Measurements from ENCODE around the gene CERS5. TPM values are rescaled to one million over a fixed set of nuclear protein-coding genes. Genes with fewer than 3 reads are reported as not detected.

The CERS5 gene
- total and polyA plus RNA-seq, 9 donors: 33.5 to 52.6 (median 42.0) TPM

DNA sequence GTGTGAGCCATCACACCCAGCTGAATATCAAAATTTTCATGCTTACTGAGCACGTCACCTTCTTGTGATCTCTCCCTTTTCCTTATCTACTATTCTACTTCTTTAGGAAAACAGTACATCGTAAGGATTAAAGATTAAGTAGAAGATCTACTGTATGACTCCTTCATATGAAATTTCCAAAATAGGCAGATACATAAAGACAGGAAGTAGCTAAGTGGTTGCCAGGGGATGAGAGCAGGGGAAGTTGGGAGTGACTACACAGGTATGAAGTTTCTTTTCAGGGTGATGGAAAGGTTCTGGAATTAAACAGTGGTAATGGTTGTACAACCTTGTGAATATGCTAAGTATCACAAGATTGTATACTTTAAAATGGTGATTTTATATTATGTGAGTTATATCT, 36.5 kb upstream of the CERS5 start:
- H3K36me3 ChIP-seq (ENCODE audit: control insufficient read depth, insufficient read depth, low read length): peaks cover 40% of the 10 kb centered on the region
- peaks cover 8% of the 10 kb centered on the region for H3K4me1 ChIP-seq (ENCODE audit: control insufficient read depth, insufficient read depth, low read length)
- WGBS (ENCODE audit: insufficient coverage): no CpG with 5 or more reads among the region's 2 CpGs
- no peak overlapping the region for H3K4me3 ChIP-seq (ENCODE audit: low read length)
- no peaks in the 10 kb centered on the region for H3K9me3 ChIP-seq (replicated peaks; ENCODE audit: control insufficient read depth, low read depth, low read length)
- no peak for DNase-seq
- H3K27ac ChIP-seq (ENCODE audit: low read length): no peak overlapping the region
- no peaks in the 10 kb centered on the region for H3K27me3 ChIP-seq (ENCODE audit: control insufficient read depth, insufficient read depth, low read length)

DNA sequence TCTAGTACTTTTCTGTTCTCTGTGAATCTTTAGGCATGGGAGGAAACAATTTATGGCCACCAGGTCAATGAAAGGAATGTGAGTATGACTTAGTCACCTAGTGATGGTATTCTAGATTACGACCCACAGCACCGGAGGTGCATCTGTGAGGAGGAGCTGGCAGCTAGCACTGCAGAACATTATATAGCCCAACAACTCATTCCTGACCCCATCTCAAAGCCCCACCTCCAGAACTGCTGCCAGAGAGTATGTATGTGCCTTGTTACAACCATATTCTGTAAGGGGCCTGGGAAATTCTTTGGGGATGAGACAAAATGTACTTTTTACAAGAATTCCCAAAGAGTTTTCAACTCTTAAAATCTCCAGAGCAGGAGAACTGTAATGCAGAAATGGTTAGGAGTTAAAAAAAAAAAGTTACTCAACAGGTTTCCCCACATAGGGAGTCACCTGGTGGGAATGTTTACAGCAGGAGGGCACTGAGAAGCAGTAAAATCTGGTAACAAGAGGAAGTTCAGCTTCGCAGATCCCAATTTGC, 34.9 kb upstream of the CERS5 start:
- no peak for DNase-seq
- Histone ChIP-seq H3K4me3 (ENCODE audit: low read length) (no peak overlapping the region), H3K27ac (ENCODE audit: low read length) (no peak overlapping the region), H3K4me1 (ENCODE audit: control insufficient read depth, insufficient read depth, low read length) (peaks cover 10% of the 10 kb centered on the region), H3K27me3 (ENCODE audit: control insufficient read depth, insufficient read depth, low read length) (no peaks in the 10 kb centered on the region), H3K9me3 (replicated peaks; ENCODE audit: control insufficient read depth, low read depth, low read length) (no peaks in the 10 kb centered on the region), H3K36me3 (ENCODE audit: control insufficient read depth, insufficient read depth, low read length) (peaks cover 39% of the 10 kb centered on the region)
- no CpG with 5 or more reads among the region's 3 CpGs for WGBS (ENCODE audit: insufficient coverage)

DNA sequence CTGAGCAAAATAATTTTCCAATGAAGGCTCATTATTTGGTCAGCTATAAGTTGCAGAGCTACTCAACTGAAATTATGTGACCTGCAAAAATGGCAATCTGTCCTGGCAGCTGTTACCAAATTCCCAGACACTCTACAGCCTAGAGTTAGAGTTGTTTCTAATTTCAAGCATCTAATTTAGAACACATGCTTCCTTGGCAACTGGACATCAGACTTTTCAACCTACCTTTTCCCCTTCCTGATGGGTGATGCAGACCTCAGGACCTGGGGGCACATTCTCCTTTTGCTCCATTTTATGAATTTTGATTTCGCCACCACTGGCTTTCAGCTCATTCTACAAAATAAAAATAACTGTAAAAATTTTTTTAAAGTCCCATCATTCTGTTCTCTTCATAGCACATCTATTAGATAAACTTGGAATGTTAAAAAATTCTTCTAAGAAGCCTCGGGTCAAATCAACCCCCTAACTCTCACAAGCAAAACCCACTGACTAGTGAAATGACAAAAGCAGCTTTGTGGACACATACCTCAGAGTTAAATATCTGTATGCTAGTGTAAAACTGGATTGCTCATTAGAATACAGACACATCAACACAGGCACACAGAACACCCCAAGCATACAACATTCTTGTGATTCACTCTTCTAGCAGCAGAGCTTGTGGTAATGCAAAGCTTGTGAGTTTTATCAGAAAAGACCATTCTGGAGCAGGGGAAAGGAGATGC, 33.5 kb upstream of the CERS5 start:
- no CpG with 5 or more reads among the region's 2 CpGs for WGBS (ENCODE audit: insufficient coverage)
- Histone ChIP-seq H3K27ac (ENCODE audit: low read length) (peak overlapping the region; percentile 30), H3K27me3 (ENCODE audit: control insufficient read depth, insufficient read depth, low read length) (no peaks in the 10 kb centered on the region), H3K9me3 (replicated peaks; ENCODE audit: control insufficient read depth, low read depth, low read length) (no peaks in the 10 kb centered on the region), H3K36me3 (ENCODE audit: control insufficient read depth, insufficient read depth, low read length) (peaks cover 38% of the 10 kb centered on the region), H3K4me1 (ENCODE audit: control insufficient read depth, insufficient read depth, low read length) (peaks cover 12% of the 10 kb centered on the region), H3K4me3 (ENCODE audit: low read length) (no peak overlapping the region)
- peak; percentile 86 for DNase-seq

DNA sequence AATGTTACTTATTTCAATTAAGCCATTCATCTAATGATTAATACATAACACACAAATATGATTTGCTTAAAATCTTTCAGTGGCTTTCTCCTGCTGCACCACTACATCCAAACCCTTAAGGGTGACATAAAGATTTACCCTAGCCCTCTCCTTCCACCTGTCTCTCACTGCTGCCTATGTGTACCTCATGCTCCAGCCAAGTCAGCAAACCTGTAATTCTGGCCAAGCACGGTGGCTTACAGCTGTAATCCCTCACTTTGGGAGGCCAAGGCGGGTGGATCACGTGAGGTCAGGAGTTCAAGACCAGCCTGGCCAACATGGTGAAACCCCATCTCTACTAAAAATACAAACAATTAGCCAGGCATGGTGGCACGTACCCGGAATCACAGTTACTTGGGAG, 31.7 kb upstream of the CERS5 start:
- Histone ChIP-seq H3K36me3 (ENCODE audit: control insufficient read depth, insufficient read depth, low read length) (peaks cover 26% of the 10 kb centered on the region), H3K4me3 (ENCODE audit: low read length) (no peak overlapping the region), H3K27ac (ENCODE audit: low read length) (no peak overlapping the region), H3K27me3 (ENCODE audit: control insufficient read depth, insufficient read depth, low read length) (no peaks in the 10 kb centered on the region), H3K4me1 (ENCODE audit: control insufficient read depth, insufficient read depth, low read length) (peaks cover 12% of the 10 kb centered on the region), H3K9me3 (replicated peaks; ENCODE audit: control insufficient read depth, low read depth, low read length) (no peaks in the 10 kb centered on the region)
- DNase-seq: no peak
- WGBS (ENCODE audit: insufficient coverage): 50% methylated on average over 1 of the region's 5 CpGs

DNA sequence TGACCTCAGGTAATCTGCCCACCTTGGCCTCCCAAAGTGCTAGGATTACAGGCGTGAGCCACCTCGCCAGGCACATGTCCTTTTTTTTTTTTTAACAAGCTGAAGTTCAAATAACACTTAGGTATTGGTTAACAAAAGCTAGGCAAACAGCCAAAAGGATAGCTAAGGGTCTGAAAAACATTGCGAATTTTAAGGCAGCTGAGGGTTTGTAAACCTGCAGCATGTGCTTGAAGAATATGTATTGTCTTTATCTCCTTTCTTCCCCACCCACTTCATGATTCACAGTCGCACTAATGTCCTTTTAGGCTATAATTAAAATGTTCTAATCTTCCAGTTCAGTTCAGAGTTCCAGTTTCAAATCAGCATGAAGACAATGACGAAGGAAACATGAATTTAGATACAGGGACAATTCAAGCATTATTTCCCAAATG, 30.1 kb upstream of the CERS5 start:
- no peaks in the 10 kb centered on the region for H3K9me3 ChIP-seq (replicated peaks; ENCODE audit: control insufficient read depth, low read depth, low read length)
- no peak for DNase-seq
- no CpG with 5 or more reads among the region's 5 CpGs for WGBS (ENCODE audit: insufficient coverage)
- H3K27ac ChIP-seq (ENCODE audit: low read length): no peak overlapping the region
- no peaks in the 10 kb centered on the region for H3K27me3 ChIP-seq (ENCODE audit: control insufficient read depth, insufficient read depth, low read length)
- H3K4me3 ChIP-seq (ENCODE audit: low read length): no peak overlapping the region
- H3K36me3 ChIP-seq (ENCODE audit: control insufficient read depth, insufficient read depth, low read length): peaks cover 24% of the 10 kb centered on the region
- H3K4me1 ChIP-seq (ENCODE audit: control insufficient read depth, insufficient read depth, low read length): peaks cover 12% of the 10 kb centered on the region

DNA sequence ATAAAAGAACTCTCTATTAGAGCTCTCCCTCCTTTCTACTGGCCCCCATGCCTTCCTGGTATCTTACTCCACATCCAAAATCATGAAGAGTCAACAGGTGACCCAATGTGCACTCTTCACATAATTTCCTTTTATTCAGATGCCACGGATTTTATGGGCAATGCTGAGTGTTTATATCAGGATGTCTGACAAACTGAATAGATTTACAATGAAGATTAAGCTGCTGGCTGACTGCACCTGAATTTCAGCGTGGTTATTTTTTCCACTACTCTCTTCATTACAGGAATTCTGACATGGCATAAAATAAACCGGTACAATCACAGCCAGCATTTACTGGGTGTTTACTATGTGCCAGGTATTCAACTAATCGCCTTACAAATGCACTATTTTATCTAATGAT, 29.4 kb upstream of the CERS5 start:
- Histone ChIP-seq H3K36me3 (ENCODE audit: control insufficient read depth, insufficient read depth, low read length) (peaks cover 26% of the 10 kb centered on the region), H3K4me1 (ENCODE audit: control insufficient read depth, insufficient read depth, low read length) (peaks cover 12% of the 10 kb centered on the region), H3K4me3 (ENCODE audit: low read length) (no peak overlapping the region), H3K27me3 (ENCODE audit: control insufficient read depth, insufficient read depth, low read length) (no peaks in the 10 kb centered on the region), H3K27ac (ENCODE audit: low read length) (peak overlapping the region; percentile 49), H3K9me3 (replicated peaks; ENCODE audit: control insufficient read depth, low read depth, low read length) (no peaks in the 10 kb centered on the region)
- WGBS (ENCODE audit: insufficient coverage): no CpG with 5 or more reads among the region's 4 CpGs
- no peak for DNase-seq

DNA sequence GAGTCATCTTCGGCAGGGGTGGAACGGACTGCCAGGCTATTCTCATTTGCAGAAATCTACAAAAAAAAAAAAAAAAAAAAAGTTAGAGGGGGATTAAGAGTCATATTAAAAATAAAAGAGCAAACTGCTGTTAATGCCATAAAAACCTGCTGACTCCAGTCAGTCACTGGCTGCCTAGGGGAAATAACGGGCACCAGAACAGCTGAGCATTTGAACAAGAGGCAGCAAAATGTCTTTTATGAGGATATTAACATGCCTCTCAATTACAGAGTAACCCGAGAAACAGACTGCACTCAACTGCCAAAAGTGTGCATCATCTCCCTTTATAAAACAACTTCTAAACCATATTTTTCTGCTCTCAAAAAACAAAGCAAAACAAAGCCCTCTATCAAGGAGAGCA, 28.7 kb upstream of the CERS5 start:
- H3K27ac ChIP-seq (ENCODE audit: low read length): peak overlapping the region; percentile 49

DNA sequence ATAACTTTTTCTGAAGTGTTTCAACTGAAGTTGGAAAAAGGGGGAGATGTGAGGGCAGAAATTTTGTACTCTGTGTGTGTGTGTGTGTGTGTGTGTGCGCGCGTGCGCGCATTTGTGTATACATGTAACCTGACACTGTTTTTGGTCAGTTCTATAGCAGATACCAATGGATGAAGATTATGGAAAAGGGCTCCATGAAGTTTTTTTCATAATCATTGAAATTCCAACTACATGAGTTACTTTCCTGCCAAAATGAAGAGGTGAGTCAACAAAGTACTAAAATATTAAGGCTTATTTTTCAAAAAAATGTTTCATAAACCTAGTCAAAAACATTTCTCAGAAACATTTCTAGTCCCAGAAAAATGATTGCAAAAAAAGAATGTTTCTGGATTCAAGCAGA, 25.7 kb upstream of the CERS5 start:
- DNase-seq: no peak
- Histone ChIP-seq H3K4me3 (ENCODE audit: low read length) (no peak overlapping the region), H3K9me3 (replicated peaks; ENCODE audit: control insufficient read depth, low read depth, low read length) (no peaks in the 10 kb centered on the region), H3K4me1 (ENCODE audit: control insufficient read depth, insufficient read depth, low read length) (peaks cover 14% of the 10 kb centered on the region), H3K36me3 (ENCODE audit: control insufficient read depth, insufficient read depth, low read length) (peaks cover 39% of the 10 kb centered on the region), H3K27ac (ENCODE audit: low read length) (no peak overlapping the region), H3K27me3 (ENCODE audit: control insufficient read depth, insufficient read depth, low read length) (no peaks in the 10 kb centered on the region)
- no CpG with 5 or more reads among the region's 5 CpGs for WGBS (ENCODE audit: insufficient coverage)

More for the DNA sequence above, 28.7 kb upstream of the CERS5 start:
- no peak overlapping the region for H3K4me3 ChIP-seq (ENCODE audit: low read length)
- no peaks in the 10 kb centered on the region for H3K9me3 ChIP-seq (replicated peaks; ENCODE audit: control insufficient read depth, low read depth, low read length)
- H3K27me3 ChIP-seq (ENCODE audit: control insufficient read depth, insufficient read depth, low read length): no peaks in the 10 kb centered on the region
- peaks cover 12% of the 10 kb centered on the region for H3K4me1 ChIP-seq (ENCODE audit: control insufficient read depth, insufficient read depth, low read length)
- WGBS (ENCODE audit: insufficient coverage): no CpG with 5 or more reads among the region's 4 CpGs
- H3K36me3 ChIP-seq (ENCODE audit: control insufficient read depth, insufficient read depth, low read length): peaks cover 32% of the 10 kb centered on the region
- DNase-seq: peak; percentile 89

DNA sequence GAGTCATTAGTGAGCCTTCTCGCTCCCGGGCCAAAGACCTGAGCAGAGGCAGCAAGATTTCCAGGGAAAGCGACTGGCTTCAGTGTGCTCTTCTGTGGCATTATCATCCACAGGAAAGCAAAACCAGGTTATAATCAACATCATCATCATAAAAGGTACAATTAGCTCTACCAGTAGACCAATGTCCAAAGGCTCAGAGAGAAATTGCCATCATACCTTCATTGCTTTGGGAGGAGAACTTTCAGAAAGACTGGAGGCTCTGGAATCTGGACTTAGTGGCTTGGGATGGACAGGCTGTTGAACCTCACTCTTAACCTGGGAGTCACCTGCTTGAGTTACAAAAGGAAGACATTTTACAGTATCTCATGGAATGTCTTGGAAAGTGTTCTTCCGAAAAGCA, 25.1 kb upstream of the CERS5 start:
- no peaks in the 10 kb centered on the region for H3K27me3 ChIP-seq (ENCODE audit: control insufficient read depth, insufficient read depth, low read length)
- H3K36me3 ChIP-seq (ENCODE audit: control insufficient read depth, insufficient read depth, low read length): peaks cover 38% of the 10 kb centered on the region
- H3K9me3 ChIP-seq (replicated peaks; ENCODE audit: control insufficient read depth, low read depth, low read length): no peaks in the 10 kb centered on the region
- no peak overlapping the region for H3K27ac ChIP-seq (ENCODE audit: low read length)
- H3K4me1 ChIP-seq (ENCODE audit: control insufficient read depth, insufficient read depth, low read length): peaks cover 19% of the 10 kb centered on the region
- DNase-seq: no peak
- no peak overlapping the region for H3K4me3 ChIP-seq (ENCODE audit: low read length)
- WGBS (ENCODE audit: insufficient coverage): 94% methylated on average over 3 of the region's 4 CpGs

DNA sequence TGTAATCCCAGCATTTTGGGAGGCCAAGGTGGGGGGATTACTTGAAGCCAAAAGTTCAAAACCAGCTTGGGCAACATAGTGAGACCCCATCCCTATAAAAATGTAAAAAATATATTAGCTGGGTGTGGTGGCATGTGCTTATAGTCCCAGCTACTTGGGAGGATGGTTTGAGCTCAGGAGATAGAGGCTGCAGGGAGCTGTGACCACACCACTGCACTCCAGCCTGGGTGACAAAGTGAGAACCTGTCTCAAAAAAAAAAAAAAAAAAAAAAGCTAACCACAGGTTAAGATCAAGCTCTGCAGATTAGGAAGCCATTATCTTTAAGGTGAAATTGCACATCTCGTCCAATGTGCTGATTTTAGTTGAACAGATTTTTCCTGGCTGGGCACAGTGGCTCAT, 23.7 kb upstream of the CERS5 start:
- no peaks in the 10 kb centered on the region for H3K27me3 ChIP-seq (ENCODE audit: control insufficient read depth, insufficient read depth, low read length)
- WGBS (ENCODE audit: insufficient coverage): 80% methylated on average over 1 of the region's 1 CpG
- H3K9me3 ChIP-seq (replicated peaks; ENCODE audit: control insufficient read depth, low read depth, low read length): no peaks in the 10 kb centered on the region
- H3K4me3 ChIP-seq (ENCODE audit: low read length): no peak overlapping the region
- H3K27ac ChIP-seq (ENCODE audit: low read length): no peak overlapping the region
- peaks cover 36% of the 10 kb centered on the region for H3K36me3 ChIP-seq (ENCODE audit: control insufficient read depth, insufficient read depth, low read length)
- peaks cover 27% of the 10 kb centered on the region for H3K4me1 ChIP-seq (ENCODE audit: control insufficient read depth, insufficient read depth, low read length)
- DNase-seq: no peak

Data from muscle of leg (tissue), 11 donors.